K562 (cell line): ENCODE data around the gene DCLK2. TPM values are rescaled to one million over a fixed set of nuclear protein-coding genes. Genes with fewer than 3 reads are reported as not detected.

Experiments used
- CBX2 ChIP-seq: fragments of 200-600 bp; sonication (generic); IDR thresholded peaks from one replicate; pipeline ENCODE4 v1.6.1; 2012; ENCODE audit warnings: mild to moderate bottlenecking, low read length, inconsistent platforms; ENCODE audit not compliant: insufficient read depth, poor library complexity, severe bottlenecking
- CREB3L1 ChIP-seq: fragments of 450-650 bp; IDR thresholded peaks from 2 replicates; pipeline ENCODE4 v1.6.1; 2014; ENCODE audit warnings: low read depth, mild to moderate bottlenecking, moderate library complexity, borderline replicate concordance
- E2F4 ChIP-seq: sonication (generic); formaldehyde crosslinking; IDR thresholded peaks from 2 replicates; pipeline ENCODE4 v1.8.0; 2022; ENCODE audit warnings: mild to moderate bottlenecking, low read depth, missing genetic modification reagents
- HDGF ChIP-seq: fragments of 450-650 bp; IDR thresholded peaks from 2 replicates; pipeline ENCODE4 v1.6.1; 2016
- SMAD2 ChIP-seq: fragments of 150-350 bp; IDR thresholded peaks from 2 replicates; pipeline ENCODE4 v1.6.1; 2014; ENCODE audit warnings: low read depth, mild to moderate bottlenecking, low read length
- ZNF24 ChIP-seq: fragments of 450-650 bp; IDR thresholded peaks from 2 replicates; pipeline ENCODE4 v1.6.1; 2016
- ZNF407 ChIP-seq: fragments of 450-650 bp; IDR thresholded peaks from 2 replicates; pipeline ENCODE4 v1.6.1; 2016; ENCODE audit warnings: low read depth
- ZNF408 ChIP-seq: fragments of 250-450 bp; sonication (Bioruptor Pico); IDR thresholded peaks from 2 replicates; pipeline ENCODE4 v1.4.0; 2020; ENCODE audit warnings: low read depth, mild to moderate bottlenecking, moderate library complexity
- ZNF592 ChIP-seq: fragments of 450-650 bp; IDR thresholded peaks from 2 replicates; pipeline ENCODE4 v1.6.1; 2017; ENCODE audit warnings: antibody characterized with exemption, mild to moderate bottlenecking
- polyA plus RNA-seq, 8 experiments: library from polyadenylated mRNA; depleted of rRNA in 4 of 8; stranded (reverse) in 5 of 8; unstranded in 3 of 8; fragments of >200 nt; fragmentation: Nextera tagmentation in 2 of 8; fragmentation: Illumina TruSeq in 1 of 8; extraction: Ambion mirVana in 2 of 8; extraction: Trizol in 1 of 8; gene quantifications; 2 replicates each; pipeline versions ENCODE4 v1.2.1 to v1.2.3, GENCODE V29; 2011 to 2014; ENCODE audit warnings: inconsistent platforms in 1 of 8, missing spikeins in 1 of 8
- total RNA-seq, 7 experiments: library from RNA; depleted of rRNA in 6 of 7; stranded (reverse); fragments of >200 nt in 6 of 7; fragmentation: Illumina TruSeq in 2 of 7; extraction: Trizol in 2 of 7; gene quantifications; 2 replicates each; pipeline versions ENCODE4 v1.2.1 to v1.2.3, GENCODE V29; 2011 to 2021; ENCODE audit warnings: low replicate concordance in 1 of 7

DCLK2 gene
- total and polyA plus RNA-seq, 9 of the 15 experiments (the other 6 are each of a cell fraction or from before 2014, with no cell fraction given), result not detected

- no peak for TF ChIP-seq CBX2
- TF ChIP-seq SMAD2, result no peak
- no peak for TF ChIP-seq E2F4
- no peak for TF ChIP-seq HDGF
- no peak for TF ChIP-seq ZNF592
- TF ChIP-seq ZNF408 (CRISPR knock-in tag), result no peak
- no peak for TF ChIP-seq ZNF407
- no peak for TF ChIP-seq ZNF24
- TF ChIP-seq CREB3L1, result no peak
These were observed 174.1 kb downstream of the DCLK2 start (continued) for GRCh38 chr4:150252306-150252705.
